Lung (tissue), 13 donors: Measurements from ENCODE around the gene C20orf204. TPM values are rescaled to one million over a fixed set of nuclear protein-coding genes. Genes with fewer than 3 reads are reported as not detected.
"Not testable (repeated sequence)": the region's sequence is repeated elsewhere in the genome, so short reads cannot be mapped to it uniquely, and the experiment has no call there.

ENCODE experiments used
- ATAC-seq: fragments of 200-7000 bp; cut with Tn5 transposase; one replicate; pipeline ENCODE4 v1.9.1; 2020; ENCODE audit warnings: moderate number of reproducible peaks; ENCODE audit not compliant: insufficient read depth, low FRiP score
- DNase-seq, 3 donors: peaks; one replicate each; pipeline ENCODE4 v3.0.0-alpha.2; 2013 to 2017
- H3K27ac ChIP-seq, 2 donors: one replicate each; pipeline ENCODE4 v1.5.1; 2013; ENCODE audit warnings: mild to moderate bottlenecking in 2 of 2, moderate library complexity in 2 of 2, control low read depth in 1 of 2, inconsistent platforms in 1 of 2, low read depth in 1 of 2, low read length in 1 of 2
- H3K27me3 ChIP-seq, 3 donors: one replicate each; pipeline ENCODE4 v1.5.1; 2013; ENCODE audit warnings: low read length in 2 of 3; ENCODE audit not compliant: control insufficient read depth in 3 of 3, insufficient read depth in 3 of 3
- H3K36me3 ChIP-seq, 4 donors: one replicate each; pipeline ENCODE4 v1.5.1; 2013; ENCODE audit warnings: low read length in 4 of 4, mild to moderate bottlenecking in 1 of 4, moderate library complexity in 1 of 4; ENCODE audit not compliant: control insufficient read depth in 4 of 4, insufficient read depth in 4 of 4
- H3K4me1 ChIP-seq, 5 donors: one replicate each; pipeline ENCODE4 v1.5.1; 2013; ENCODE audit warnings: low read length in 5 of 5, mild to moderate bottlenecking in 2 of 5, moderate library complexity in 1 of 5; ENCODE audit not compliant: control insufficient read depth in 5 of 5, insufficient read depth in 5 of 5
- H3K4me3 ChIP-seq: one replicate; pipeline ENCODE4 v1.5.1; 2013; ENCODE audit warnings: mild to moderate bottlenecking, control low read depth, moderate library complexity
- H3K9ac ChIP-seq, 2 donors: one replicate each; pipeline ENCODE4 v1.5.1; 2013; ENCODE audit warnings: low read length in 2 of 2, control low read depth in 1 of 2; ENCODE audit not compliant: insufficient read depth in 1 of 2
- H3K9me3 ChIP-seq, 4 donors: one replicate each; pipeline ENCODE4 v1.5.1; 2013; ENCODE audit warnings: low read length in 3 of 4, mild to moderate bottlenecking in 1 of 4, moderate library complexity in 1 of 4; ENCODE audit not compliant: control insufficient read depth in 4 of 4, insufficient read depth in 3 of 4
- CTCF ChIP-seq: IDR thresholded peaks from 2 replicates; pipeline ENCODE4 v1.5.1; 2012; ENCODE audit warnings: mild to moderate bottlenecking; ENCODE audit errors: control extremely low read depth, extremely low read depth
- WGBS, 2 donors: extraction: QIAGEN DNeasy Blood & Tissue Kit; methylation state at CpG; one replicate each; pipeline ENCODE4 v1.1.7; 2013; 5-methylcytosine and 5-hydroxymethylcytosine counted together
- polyA plus RNA-seq, 2 donors: library from polyadenylated mRNA; stranded (reverse); fragments of 200-250 nt; gene quantifications; one replicate each; pipeline ENCODE4 v1.2.1, GENCODE V29; 2013
- small RNA-seq: library from RNA; depleted of rRNA; stranded (forward); fragments of <200 nt; gene quantifications from one replicate; pipeline ENCODE3, GENCODE V24; 2014; ENCODE audit warnings: low replicate concordance
- total RNA-seq, 2 donors: library from RNA; depleted of rRNA in 1 of 2; stranded (reverse); fragments of >200 nt in 1 of 2; gene quantifications; one replicate each; pipeline ENCODE4 v1.2.1, GENCODE V29; 2014 to 2021
- donor health status: control.
- donor health status: control.
- donor health status: Bipolar disorder and iron deficiency.
- donor health status: healthy.
- donor health status: DM: yes; HTN: yes; CAD: no.

Gene C20orf204
- total and polyA plus RNA-seq, 4 donors: 0.50 to 2.0 (median 0.98) TPM

GRCh38 chr20:64086801-64087200 lies 50.8 kb downstream of the C20orf204 start:
- ATAC-seq (no peak), DNase-seq (no peak)
- no peak overlapping the region for H3K27ac ChIP-seq
- H3K9me3 ChIP-seq: no peaks in the 10 kb centered on the region
- no peaks in the 10 kb centered on the region for H3K36me3 ChIP-seq
- no peak overlapping the region for H3K4me3 ChIP-seq
- no peak for TF ChIP-seq CTCF
- WGBS, 2 donors: 94 to 95% methylated on average over 7 to 9 of the region's 11 CpGs
- H3K9ac ChIP-seq: no peak overlapping the region
- peaks cover 3 to 52% (median 16%) of the 10 kb centered on the region in 3 donors for H3K27me3 ChIP-seq
- H3K4me1 ChIP-seq: peaks cover 0 to 29% (median 8%) of the 10 kb centered on the region in 5 donors

DNA sequence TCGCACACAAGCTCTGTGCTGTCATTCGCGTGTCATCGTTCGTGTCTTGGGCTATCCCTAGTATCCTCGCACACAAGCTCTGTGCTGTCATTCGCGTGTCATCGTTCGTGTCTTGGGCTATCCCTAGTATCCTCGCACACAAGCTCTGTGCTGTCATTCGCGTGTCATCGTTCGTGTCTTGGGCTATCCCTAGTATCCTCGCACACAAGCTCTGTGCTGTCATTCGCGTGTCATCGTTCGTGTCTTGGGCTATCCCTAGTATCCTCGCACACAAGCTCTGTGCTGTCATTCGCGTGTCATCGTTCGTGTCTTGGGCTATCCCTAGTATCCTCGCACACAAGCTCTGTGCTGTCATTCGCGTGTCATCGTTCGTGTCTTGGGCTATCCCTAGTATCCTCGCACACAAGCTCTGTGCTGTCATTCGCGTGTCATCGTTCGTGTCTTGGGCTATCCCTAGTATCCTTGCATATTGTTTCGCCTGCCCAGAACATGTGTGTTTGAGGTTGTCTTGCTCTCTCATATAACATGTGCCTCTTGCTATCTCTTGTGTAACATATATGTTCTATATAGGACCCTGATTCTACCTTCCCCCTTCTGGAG lies 51.3 kb downstream of the C20orf204 start:
- DNase-seq, H3K27ac ChIP-seq, H3K4me3 ChIP-seq, H3K9me3 ChIP-seq, H3K36me3 ChIP-seq, ATAC-seq, H3K9ac ChIP-seq: not testable (repeated sequence)
- H3K4me1 ChIP-seq: peaks cover 0 to 24% (median 8%) of the 10 kb centered on the region in 5 donors
- H3K27me3 ChIP-seq: peaks cover 3 to 51% (median 18%) of the 10 kb centered on the region in 3 donors
- WGBS, 2 donors: 95 to 98% methylated on average over 6 of the region's 36 CpGs

GRCh38 chr20:64088586-64088985 lies 52.6 kb downstream of the C20orf204 start:
- not testable (repeated sequence) for ATAC-seq, H3K9ac ChIP-seq, H3K27ac ChIP-seq, H3K9me3 ChIP-seq, DNase-seq, H3K36me3 ChIP-seq, H3K4me3 ChIP-seq
- H3K27me3 ChIP-seq: peaks cover 3 to 46% (median 18%) of the 10 kb centered on the region in 3 donors
- H3K4me1 ChIP-seq: peaks cover 0 to 15% (median 4%) of the 10 kb centered on the region in 5 donors

Small RNA genes lying within 50 kb of the gene (small RNA-seq; reads per million reads assigned to genes)
- gene AL355803.1 (not detected), gene MIR6813 (not detected)

Other genes with a start within 250 kb of the C20orf204 start
- gene ZBTB46, start 204.9 kb upstream of the C20orf204 start, total RNA-seq: 10 to 100 TPM; 10.8 to 15.3 TPM
- gene ZBTB46, start 204.9 kb upstream of the C20orf204 start, polyA plus RNA-seq: 1 to 10 TPM; 3.4 to 4.4 TPM
- gene ABHD16B, start 174.7 kb upstream of the C20orf204 start, total RNA-seq: not detected
- 1 to 10 TPM in 1 of 2 donors, under 1 TPM in 1; 0.89 to 1.5 TPM for gene ABHD16B, start 174.7 kb upstream of the C20orf204 start, polyA plus RNA-seq
- gene TPD52L2, start 170.9 kb upstream of the C20orf204 start, total RNA-seq: 10 to 100 TPM; 66.2 to 92.4 TPM
- 100 to 1,000 TPM in 1 of 2 donors, 10 to 100 TPM in 1; 66.2 to 130 TPM for gene TPD52L2, start 170.9 kb upstream of the C20orf204 start, polyA plus RNA-seq
- gene DNAJC5, start 141.1 kb upstream of the C20orf204 start, total RNA-seq: 10 to 100 TPM; 25.1 to 64.5 TPM
- 10 to 100 TPM; 26.5 to 48.2 TPM for gene DNAJC5, start 141.1 kb upstream of the C20orf204 start, polyA plus RNA-seq
- gene UCKL1, start 79.8 kb upstream of the C20orf204 start, total RNA-seq: 10 to 100 TPM; 33.6 to 42.7 TPM
- gene UCKL1, start 79.8 kb upstream of the C20orf204 start, polyA plus RNA-seq: 10 to 100 TPM; 34.8 to 37.5 TPM
- 10 to 100 TPM; 10.7 to 18.9 TPM for gene ZNF512B, start 66.3 kb upstream of the C20orf204 start, total RNA-seq
- gene ZNF512B, start 66.3 kb upstream of the C20orf204 start, polyA plus RNA-seq: 10 to 100 TPM in 1 of 2 donors, 1 to 10 TPM in 1; 8.7 to 13.0 TPM
- gene SAMD10, start 56.5 kb upstream of the C20orf204 start, total RNA-seq: 1 to 10 TPM; 2.3 to 6.4 TPM
- 1 to 10 TPM; 4.7 to 6.8 TPM for gene SAMD10, start 56.5 kb upstream of the C20orf204 start, polyA plus RNA-seq
- 10 to 100 TPM; 61.2 to 65.0 TPM for gene PRPF6, start 55.0 kb upstream of the C20orf204 start, total RNA-seq
- gene PRPF6, start 55.0 kb upstream of the C20orf204 start, polyA plus RNA-seq: 10 to 100 TPM; 43.6 to 47.1 TPM
- 10 to 100 TPM; 12.1 to 52.2 TPM for gene SOX18, start 13.5 kb downstream of the C20orf204 start, total RNA-seq
- 10 to 100 TPM; 26.9 to 31.7 TPM for gene SOX18, start 13.5 kb downstream of the C20orf204 start, polyA plus RNA-seq
- gene TCEA2, start 27.0 kb downstream of the C20orf204 start, total RNA-seq: 10 to 100 TPM; 28.5 to 32.8 TPM
- gene TCEA2, start 27.0 kb downstream of the C20orf204 start, polyA plus RNA-seq: 10 to 100 TPM; 18.3 to 32.9 TPM
- gene RGS19, start 43.3 kb downstream of the C20orf204 start, total RNA-seq: 10 to 100 TPM; 15.1 to 50.7 TPM
- 10 to 100 TPM; 19.5 to 99.0 TPM for gene RGS19, start 43.3 kb downstream of the C20orf204 start, polyA plus RNA-seq
- gene OPRL1, start 43.9 kb downstream of the C20orf204 start, total RNA-seq: 1 to 10 TPM; 1.6 to 2.5 TPM
- gene OPRL1, start 43.9 kb downstream of the C20orf204 start, polyA plus RNA-seq: 1 to 10 TPM in 1 of 2 donors, under 1 TPM in 1; 0.45 to 3.1 TPM
- gene LKAAEAR1, start 48.2 kb downstream of the C20orf204 start, total RNA-seq: under 1 TPM; 0.51 to 0.64 TPM
- 1 to 10 TPM in 1 of 2 donors, under 1 TPM in 1; 0.65 to 2.3 TPM for gene LKAAEAR1, start 48.2 kb downstream of the C20orf204 start, polyA plus RNA-seq
- gene NPBWR2, start 71.4 kb downstream of the C20orf204 start, total RNA-seq: not detected
- not detected for gene NPBWR2, start 71.4 kb downstream of the C20orf204 start, polyA plus RNA-seq
- gene MYT1, start 128.3 kb downstream of the C20orf204 start, total RNA-seq: under 1 TPM in 1 of 2 donors, not detected in 1; 0.40 TPM
- under 1 TPM; 0.03 to 0.10 TPM for gene MYT1, start 128.3 kb downstream of the C20orf204 start, polyA plus RNA-seq
- gene PCMTD2, start 219.6 kb downstream of the C20orf204 start, total RNA-seq: 100 to 1,000 TPM in 1 of 2 donors, 10 to 100 TPM in 1; 27.5 to 123 TPM
- gene PCMTD2, start 219.6 kb downstream of the C20orf204 start, polyA plus RNA-seq: 10 to 100 TPM; 16.5 to 22.9 TPM